PC-9 (cell line): ENCODE data around the gene SYTL2. TPM values are rescaled to one million over a fixed set of nuclear protein-coding genes. Genes with fewer than 3 reads are reported as not detected.
"Not testable (repeated sequence)": the region's sequence is repeated elsewhere in the genome, so short reads cannot be mapped to it uniquely, and the experiment has no call there.

ENCODE experiments used
- BruUV-seq: library from RNA; stranded (reverse); fragments of 400-500 nt; replicated peaks from 2 replicates; lab custom pipeline; 2021; lab: Mats Ljungman, UMichigan
- CTCF ChIA-PET: fragments of 300-600 bp; sonication (Branson Sonifier 250); formaldehyde crosslinking; loops from one replicate; lab custom pipeline; 2022; ENCODE audit warnings: antibody characterized with exemption; lab: Charles Lee
- POLR2A ChIA-PET: fragments of 300-600 bp; sonication (Branson Sonifier 250); formaldehyde crosslinking; loops from one replicate; lab custom pipeline; 2022; ENCODE audit warnings: antibody characterized with exemption; ENCODE audit not compliant: unreplicated experiment; lab: Charles Lee
- DNase-seq, 2 experiments: peaks; one replicate each; pipeline versions ENCODE4 v3.0.0 to v3.0.0-alpha.2; 2015 to 2022; ENCODE audit warnings: mixed read lengths in 1 of 2
- H2AFZ ChIP-seq: fragments of 200-600 bp; sonication (generic); 2 replicates; pipeline ENCODE4 v1.8.1; 2017; ENCODE audit warnings: antibody characterized with exemption
- H3F3A ChIP-seq: fragments of 200-600 bp; sonication (generic); 2 replicates; pipeline ENCODE4 v1.8.1; 2017; ENCODE audit warnings: antibody characterized with exemption, mild to moderate bottlenecking, low read depth; ENCODE audit not compliant: insufficient read depth
- H3K27ac ChIP-seq: fragments of 200-600 bp; sonication (generic); 2 replicates; pipeline ENCODE4 v1.6.1; 2016; ENCODE audit warnings: mixed run types
- H3K27me3 ChIP-seq: fragments of 200-600 bp; sonication (generic); 2 replicates; pipeline ENCODE4 v1.6.1; 2016; ENCODE audit warnings: low read depth, mixed run types; ENCODE audit not compliant: insufficient read depth
- H3K36me3 ChIP-seq: fragments of 200-600 bp; sonication (generic); 2 replicates; pipeline ENCODE4 v1.6.1; 2016; ENCODE audit warnings: low read depth, mixed run types
- H3K4me1 ChIP-seq: fragments of 200-600 bp; sonication (generic); replicated peaks from 2 replicates; pipeline ENCODE4 v1.6.1; 2016; ENCODE audit warnings: mixed run types; ENCODE audit not compliant: insufficient read depth
- H3K4me2 ChIP-seq: fragments of 200-600 bp; sonication (generic); 2 replicates; pipeline ENCODE4 v1.6.1; 2017; ENCODE audit warnings: mixed run types
- H3K4me3 ChIP-seq: fragments of 200-600 bp; sonication (generic); 2 replicates; pipeline ENCODE4 v1.6.1; 2016; ENCODE audit warnings: mixed run types
- H3K79me2 ChIP-seq: fragments of 200-600 bp; sonication (generic); 2 replicates; pipeline ENCODE4 v1.6.1; 2017; ENCODE audit warnings: low read depth, mixed run types
- H3K9me2 ChIP-seq: fragments of 200-600 bp; sonication (generic); 2 replicates; pipeline ENCODE4 v1.8.1; 2017; ENCODE audit warnings: mild to moderate bottlenecking; ENCODE audit not compliant: insufficient read depth
- H3K9me3 ChIP-seq: fragments of 200-600 bp; sonication (generic); 2 replicates; pipeline ENCODE4 v1.8.1; 2016; ENCODE audit warnings: low read depth; ENCODE audit not compliant: insufficient read depth
- H4K20me1 ChIP-seq: fragments of 200-600 bp; sonication (generic); 2 replicates; pipeline ENCODE4 v1.8.1; 2017; ENCODE audit not compliant: insufficient read depth
- CTCF ChIP-seq: fragments of 200-600 bp; sonication (generic); conservative IDR thresholded peaks from 2 replicates; pipeline ENCODE4 v1.6.1; 2017; ENCODE audit warnings: mixed run types, antibody characterized with exemption, mild to moderate bottlenecking, moderate library complexity
- EZH2 ChIP-seq: fragments of 200-600 bp; sonication (generic); IDR thresholded peaks from 2 replicates; pipeline ENCODE4 v1.8.0; 2017; ENCODE audit warnings: antibody characterized with exemption, low read depth
- intact Hi-C: fragments of 100-400 bp; cut with micrococcal nuclease; formaldehyde crosslinking; loops from one replicate; pipeline ENCODE4 v1.10.0; 2022; ENCODE audit not compliant: unreplicated experiment
- total RNA-seq: library from RNA; stranded (reverse); gene quantifications from 2 replicates; pipeline ENCODE4 v1.2.3, GENCODE V29; 2021

SYTL2 gene
- total RNA-seq, 1 experiment from 2014 or later, result 13.3 TPM

GRCh38 chr11:85855341-85855656 is 44.4 kb upstream of the SYTL2 start, which contains the start of gene CCDC83:
Gene CCDC83 (plus strand): TSS chr11:85855383. CDS start chr11:85865124, 9,741 bp downstream.
- Histone ChIP-seq H3F3A (no peaks in the 10 kb centered on the region; the same call in 1 of the 2 replicates), H3K79me2 (no peaks in the 10 kb centered on the region), H3K27me3 (no peaks in the 10 kb centered on the region), H3K4me3 (peak within 1 kb of the TSS; percentile 65), H2AFZ (peak within 1 kb of the TSS; percentile 99), H3K36me3 (no peaks in the 10 kb centered on the region), H3K9me3 (peaks cover 4% of the 10 kb centered on the region; the same call in 1 of the 2 replicates), H3K27ac (peak within 1 kb of the TSS; percentile 48), H3K4me2 (peak within 1 kb of the TSS; percentile 91), H4K20me1 (no peaks in the 10 kb centered on the region), H3K4me1 (peaks cover 8% of the 10 kb centered on the region), H3K9me2 (no peaks in the 10 kb centered on the region)
- no peak for DNase-seq
- TF ChIP-seq CTCF, result no peak
- no peak for TF ChIP-seq EZH2
- POLR2A ChIA-PET, result no interaction called here
- no TSS peak for BruUV-seq
- intact Hi-C loops, result loop anchor here (1.0 to 10.0 kb wide), 5 partner anchors 86 to 960 kb away; no protein-coding TSS in a partner anchor
- CTCF ChIA-PET, result interaction anchor here (0.6 kb wide), 2 partner anchors 435 to 749 kb away, joined by 3 to 9 read pairs; no protein-coding TSS in a partner anchor

GRCh38 chr11:85854557-85855340 is 43.8 kb upstream of the SYTL2 start:
- no peaks in the 10 kb centered on the region for H3K9me2 ChIP-seq
- DNase-seq, result peak; percentile 86 to 94
- POLR2A ChIA-PET, result interaction anchor here (0.6 kb wide), 1 partner anchor 306 kb away, joined by 3 read pairs; no protein-coding TSS in a partner anchor
- H3K4me1 ChIP-seq, result peaks cover 8% of the 10 kb centered on the region
- H2AFZ ChIP-seq, result peak overlapping the region; percentile 99
- H3K4me3 ChIP-seq, result peak overlapping the region; percentile 65
- H3K36me3 ChIP-seq, result no peaks in the 10 kb centered on the region
- CTCF ChIA-PET, result interaction anchor here (0.6 to 0.7 kb wide), 4 partner anchors 39 to 749 kb away, joined by 3 to 9 read pairs (median 5); no protein-coding TSS in a partner anchor
- BruUV-seq, result no TSS peak
- H3K27ac ChIP-seq, result peak overlapping the region; percentile 48
- H3K79me2 ChIP-seq, result no peaks in the 10 kb centered on the region
- TF ChIP-seq CTCF (peak; percentile 91), EZH2 (no peak)
- peaks cover 4% of the 10 kb centered on the region; the same call in 1 of the 2 replicates for H3K9me3 ChIP-seq
- no peaks in the 10 kb centered on the region for H4K20me1 ChIP-seq
- intact Hi-C loops, result loop anchor here (1.0 to 10.0 kb wide), 7 partner anchors 86 to 960 kb away; no protein-coding TSS in a partner anchor
- H3F3A ChIP-seq, result no peaks in the 10 kb centered on the region; the same call in 1 of the 2 replicates
- H3K4me2 ChIP-seq, result peak overlapping the region; percentile 91
- no peaks in the 10 kb centered on the region for H3K27me3 ChIP-seq

- ChIA-PET POLR2A (interaction anchor here (0.6 kb wide), 1 partner anchor 159 kb away, joined by 5 read pairs; no protein-coding TSS in a partner anchor), CTCF (interaction anchor here (0.7 kb wide), 3 partner anchors 52 to 350 kb away, joined by 3 to 4 read pairs (median 3); no protein-coding TSS in a partner anchor)
- Histone ChIP-seq H3F3A (no peaks in the 10 kb centered on the region; the same call in 1 of the 2 replicates), H3K27me3 (no peaks in the 10 kb centered on the region), H3K4me3 (peak overlapping the region; percentile 65), H3K27ac (peak overlapping the region; percentile 48; the same call in 1 of the 2 replicates), H3K36me3 (no peaks in the 10 kb centered on the region), H3K79me2 (no peaks in the 10 kb centered on the region), H3K4me1 (peaks cover 8% of the 10 kb centered on the region), H3K4me2 (peak overlapping the region; percentile 91), H2AFZ (peak overlapping the region; percentile 99), H4K20me1 (no peaks in the 10 kb centered on the region), H3K9me3 (peaks cover 2% of the 10 kb centered on the region; the same call in 1 of the 2 replicates), H3K9me2 (no peaks in the 10 kb centered on the region)
- no TSS peak for BruUV-seq
- no peak for TF ChIP-seq CTCF
- intact Hi-C loops, result loop anchor here (1.0 to 10.0 kb wide), 6 partner anchors 87 to 961 kb away; no protein-coding TSS in a partner anchor
- DNase-seq, result no peak
Measured at GRCh38 chr11:85854212-85854556, 43.2 kb upstream of the SYTL2 start.

GRCh38 chr11:85853541-85853940 is 42.6 kb upstream of the SYTL2 start:
- not testable (repeated sequence) for H3K9me2 ChIP-seq, DNase-seq, H4K20me1 ChIP-seq, H3F3A ChIP-seq, BruUV-seq, H3K79me2 ChIP-seq, H3K36me3 ChIP-seq, H3K9me3 ChIP-seq, H3K4me1 ChIP-seq, H3K27ac ChIP-seq, H2AFZ ChIP-seq, H3K4me3 ChIP-seq, H3K27me3 ChIP-seq
- POLR2A ChIA-PET, result interaction anchor here (0.6 kb wide), 1 partner anchor 158 kb away, joined by 5 read pairs; no protein-coding TSS in a partner anchor
- CTCF ChIA-PET, result interaction anchor here (0.7 kb wide), 2 partner anchors 51 to 108 kb away, joined by 3 read pairs; no protein-coding TSS in a partner anchor
- intact Hi-C loops, result loop anchor here (10.0 kb wide), 2 partner anchors 361 to 961 kb away; no protein-coding TSS in a partner anchor
- 0 out of 2 replicates have a peak overlapping the region, but pooled peaks have one; percentile 91 for H3K4me2 ChIP-seq
